Kidney (tissue), 14 donors: ENCODE data around the gene ATP5PO. TPM values are rescaled to one million over a fixed set of nuclear protein-coding genes. Genes with fewer than 3 reads are reported as not detected.

ENCODE experiments used
- DNase-seq, 5 donors: peaks; one replicate each; pipeline ENCODE4 v3.0.0-alpha.2; 2013 to 2020
- FAIRE-seq: peaks from 2 replicates; lab custom pipeline; 2012; peaks lifted over from hg19 to GRCh38; lab: Jason Lieb, UNC
- H3K27ac ChIP-seq, 2 donors: one replicate each; pipeline ENCODE4 v1.7.0; 2013; ENCODE audit warnings: low read depth in 2 of 2, low read length in 2 of 2, inconsistent platforms in 1 of 2
- H3K27me3 ChIP-seq: one replicate; pipeline ENCODE4 v1.7.1; 2013; ENCODE audit warnings: low read length, inconsistent platforms; ENCODE audit not compliant: control insufficient read depth, insufficient read depth
- H3K36me3 ChIP-seq, 3 donors: one replicate each; pipeline versions ENCODE4 v1.7.0 to v1.7.1; 2013; ENCODE audit warnings: low read length in 3 of 3, control low read depth in 1 of 3, inconsistent platforms in 1 of 3; ENCODE audit not compliant: insufficient read depth in 3 of 3, control insufficient read depth in 2 of 3
- H3K4me1 ChIP-seq, 3 donors: one replicate each; pipeline versions ENCODE4 v1.7.0 to v1.7.1; 2013; ENCODE audit warnings: low read length in 3 of 3, inconsistent platforms in 1 of 3, low read depth in 1 of 3; ENCODE audit not compliant: control insufficient read depth in 2 of 3, insufficient read depth in 2 of 3
- H3K4me3 ChIP-seq, 3 donors: one replicate each; pipeline versions ENCODE4 v1.7.0 to v1.8.1; 2013; ENCODE audit warnings: low read length in 3 of 3, control low read depth in 1 of 3, inconsistent platforms in 1 of 3
- H3K9ac ChIP-seq, 3 donors: one replicate each; pipeline versions ENCODE4 v1.7.0 to v1.7.1; 2013; ENCODE audit warnings: low read length in 3 of 3, control low read depth in 1 of 3, inconsistent platforms in 1 of 3
- H3K9me3 ChIP-seq, 3 donors: one replicate each; pipeline versions ENCODE4 v1.7.0 to v1.7.1; 2013; ENCODE audit warnings: low read length in 3 of 3, control low read depth in 1 of 3, inconsistent platforms in 1 of 3; ENCODE audit not compliant: control insufficient read depth in 2 of 3, insufficient read depth in 1 of 3
- intact Hi-C: fragments of 100-400 bp; cut with DNase I; formaldehyde crosslinking; loops from one replicate; pipeline ENCODE4 v1.11.1; 2022
- polyA plus RNA-seq: library from polyadenylated mRNA; stranded (reverse); fragments of 350-450 nt; fragmentation: Illumina TruSeq; extraction: RNeasy Lipid Tissue Mini Kit (QIAGEN cat#74804); gene quantifications from one replicate; pipeline ENCODE4 v1.2.3, GENCODE V29; 2014; ENCODE audit warnings: low read depth, low replicate concordance; ENCODE audit not compliant: insufficient read depth
- total RNA-seq: library from RNA; stranded (reverse); fragmentation: NEBNext Ultra II Directional; extraction: Animal tissue kit (Norgen Biotek cat#: 25700); gene quantifications from one replicate; pipeline ENCODE4 v1.2.1, GENCODE V29; 2021
- TF ChIP-seq, protein P1 (sequence below): IDR thresholded peaks from 3 replicates; pipeline ENCODE4 v1.5.1; 2012; ENCODE audit warnings: mild to moderate bottlenecking, moderate library complexity, borderline replicate concordance; ENCODE audit not compliant: insufficient read depth; ENCODE audit errors: extremely low read depth
- donor health status: control.
- donor health status: control.
- donor health status: control.
- donor health status: control.
- donor health status: control.
- donor health status: DM: yes; HTN: yes; CAD: no.
- donor health status: Normal renal cell carcinoma (clear cell type).

ATP5PO gene
- total and polyA plus RNA-seq, 2 donors from 2014 or later = 165 to 693 TPM

DNA sequence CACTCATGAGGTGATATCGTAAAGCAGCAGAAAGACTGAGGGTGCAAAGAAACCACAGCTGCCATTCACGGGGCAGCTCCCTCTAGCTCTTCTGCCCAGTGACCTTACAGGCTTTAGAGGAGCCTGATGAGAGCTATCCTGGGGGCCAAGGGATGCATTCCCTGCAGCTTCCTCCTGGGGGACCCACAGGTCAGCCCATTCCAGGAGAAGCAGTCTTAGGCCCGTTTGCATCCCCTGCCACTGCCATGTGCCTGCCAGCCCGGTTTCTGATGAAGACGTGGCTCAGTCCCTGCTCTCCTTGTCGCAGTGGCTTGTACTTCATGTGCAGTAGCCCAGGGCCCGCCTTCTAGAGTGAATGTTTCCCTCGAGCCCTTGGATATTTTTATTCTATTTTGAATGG lies 22.8 kb downstream of the ATP5PO start:
- DNase-seq (no peak), FAIRE-seq (no peak)
- no peak overlapping the region for H3K27ac ChIP-seq
- no peak overlapping the region for H3K9ac ChIP-seq
- no peaks in the 10 kb centered on the region for H3K9me3 ChIP-seq
- intact Hi-C loops = no loop called here
- TF ChIP-seq, protein P1, sequence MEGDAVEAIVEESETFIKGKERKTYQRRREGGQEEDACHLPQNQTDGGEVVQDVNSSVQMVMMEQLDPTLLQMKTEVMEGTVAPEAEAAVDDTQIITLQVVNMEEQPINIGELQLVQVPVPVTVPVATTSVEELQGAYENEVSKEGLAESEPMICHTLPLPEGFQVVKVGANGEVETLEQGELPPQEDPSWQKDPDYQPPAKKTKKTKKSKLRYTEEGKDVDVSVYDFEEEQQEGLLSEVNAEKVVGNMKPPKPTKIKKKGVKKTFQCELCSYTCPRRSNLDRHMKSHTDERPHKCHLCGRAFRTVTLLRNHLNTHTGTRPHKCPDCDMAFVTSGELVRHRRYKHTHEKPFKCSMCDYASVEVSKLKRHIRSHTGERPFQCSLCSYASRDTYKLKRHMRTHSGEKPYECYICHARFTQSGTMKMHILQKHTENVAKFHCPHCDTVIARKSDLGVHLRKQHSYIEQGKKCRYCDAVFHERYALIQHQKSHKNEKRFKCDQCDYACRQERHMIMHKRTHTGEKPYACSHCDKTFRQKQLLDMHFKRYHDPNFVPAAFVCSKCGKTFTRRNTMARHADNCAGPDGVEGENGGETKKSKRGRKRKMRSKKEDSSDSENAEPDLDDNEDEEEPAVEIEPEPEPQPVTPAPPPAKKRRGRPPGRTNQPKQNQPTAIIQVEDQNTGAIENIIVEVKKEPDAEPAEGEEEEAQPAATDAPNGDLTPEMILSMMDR = no peak
- H3K27me3 ChIP-seq = no peaks in the 10 kb centered on the region
- no peak overlapping the region for H3K4me3 ChIP-seq
- H3K4me1 ChIP-seq = peaks cover 0 to 4% (median 2%) of the 10 kb centered on the region in 3 donors
- H3K36me3 ChIP-seq = no peaks in the 10 kb centered on the region

DNA sequence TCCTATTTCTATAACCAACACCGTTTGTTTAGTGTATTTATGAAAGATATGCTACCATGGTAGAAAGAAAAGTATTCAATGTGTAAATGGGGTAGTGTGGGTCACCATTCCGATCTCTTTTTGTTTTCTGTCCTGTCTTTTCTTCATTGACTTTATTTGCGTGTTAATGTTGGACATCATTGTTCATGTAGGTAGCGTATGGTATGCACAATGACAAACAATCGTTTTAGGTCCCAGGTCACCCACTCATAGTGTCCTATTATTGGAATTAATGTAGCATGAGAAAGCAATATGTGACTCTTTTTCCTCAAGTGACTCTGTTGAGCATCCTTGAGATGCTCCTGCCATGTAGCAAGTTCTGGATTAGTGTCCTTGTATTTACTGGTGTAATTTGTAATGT lies 25.4 kb downstream of the ATP5PO start:
- TF ChIP-seq, protein P1 = no peak
- intact Hi-C loops = no loop called here
- no peak for FAIRE-seq

DNA sequence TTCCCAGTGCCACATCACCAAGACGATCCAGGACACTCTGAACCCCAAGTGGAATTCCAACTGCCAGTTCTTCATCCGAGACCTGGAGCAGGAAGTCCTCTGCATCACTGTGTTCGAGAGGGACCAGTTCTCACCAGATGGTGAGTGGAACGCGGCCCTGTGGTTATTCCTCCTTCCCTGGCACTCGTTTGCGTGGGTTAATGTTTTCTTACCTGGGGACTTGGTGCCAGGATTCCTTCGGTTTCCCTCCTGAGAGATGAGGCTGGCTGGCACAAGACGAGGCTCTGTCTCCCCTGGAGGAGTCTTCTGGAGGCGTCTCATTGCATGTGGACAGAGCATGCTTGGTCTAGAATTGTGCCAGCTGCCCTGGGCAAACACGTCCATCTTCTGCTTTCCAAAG lies 29.3 kb downstream of the ATP5PO start:
- FAIRE-seq = no peak
- intact Hi-C loops = no loop called here

More for the DNA sequence above, 25.4 kb downstream of the ATP5PO start:
- Histone ChIP-seq H3K9me3 (no peaks in the 10 kb centered on the region), H3K4me3 (no peak overlapping the region), H3K9ac (no peak overlapping the region), H3K4me1 (peaks cover 0 to 4% (median 2%) of the 10 kb centered on the region in 3 donors), H3K27ac (no peak overlapping the region), H3K27me3 (no peaks in the 10 kb centered on the region), H3K36me3 (no peaks in the 10 kb centered on the region)
- no peak for DNase-seq

More for the DNA sequence above, 29.3 kb downstream of the ATP5PO start:
- Histone ChIP-seq H3K4me1 (no peaks in the 10 kb centered on the region), H3K36me3 (no peaks in the 10 kb centered on the region), H3K27ac (no peak overlapping the region), H3K9ac (no peak overlapping the region), H3K4me3 (no peak overlapping the region), H3K9me3 (no peaks in the 10 kb centered on the region), H3K27me3 (no peaks in the 10 kb centered on the region)
- TF ChIP-seq, protein P1 = no peak
- DNase-seq = no peak
